K562 (cell line): ENCODE data around the gene ENOX2. TPM values are rescaled to one million over a fixed set of nuclear protein-coding genes. Genes with fewer than 3 reads are reported as not detected.

Source experiments
- ATAC-seq: fragments of 200-7000 bp; cut with Tn5 transposase; 3 replicates; pipeline ENCODE4 v1.9.1; 2020; ENCODE audit warnings: moderate library complexity
- BruUV-seq: library from RNA; stranded (reverse); fragments of 400-500 nt; replicated peaks from 2 replicates; lab custom pipeline; 2021; lab: Mats Ljungman, UMichigan
- CTCF ChIA-PET: fragments of 300-600 bp; formaldehyde crosslinking; extraction: SDS; loops from one replicate; lab custom pipeline; 2021; ENCODE audit warnings: low intra/inter-chr PET ratio; lab: Yijun Ruan, JAX
- POLR2A ChIA-PET: fragments of 300-600, 350-650 bp; sonication (Branson Sonifier 250); formaldehyde crosslinking; extraction: SDS; loops from one replicate; lab custom pipeline; 2021; ENCODE audit warnings: antibody characterized with exemption, inconsistent platforms; lab: Yijun Ruan, JAX
- DNase-seq, 4 experiments: peaks; one replicate each; pipeline versions ENCODE4 v3.0.0 to v3.0.0-alpha.2; 2011 to 2018; ENCODE audit warnings: low spot score in 3 of 4, mixed read lengths in 3 of 4; ENCODE audit errors: extremely low read depth in 1 of 4
- FAIRE-seq: peaks from 2 replicates; lab custom pipeline; 2011; peaks lifted over from hg19 to GRCh38; lab: Jason Lieb, UNC
- H2AFZ ChIP-seq: 2 replicates; pipeline ENCODE4 v1.6.0; 2011; ENCODE audit warnings: low read depth, low read length, control low read depth, inconsistent platforms
- H3K27ac ChIP-seq: fragments of 200-600 bp; 3 replicates; pipeline ENCODE4 v1.8.0; 2011; ENCODE audit warnings: low read depth, mild to moderate bottlenecking, control low read depth, inconsistent platforms, low read length, moderate library complexity, mixed read lengths; ENCODE audit errors: extremely low read depth
- H3K27me3 ChIP-seq, 2 experiments: fragments of 300-600 bp in 1 of 2; 2 replicates in 1 of 2; 3 replicates in 1 of 2; pipeline versions ENCODE4 v1.6.0 to v1.8.0; 2011; ENCODE audit warnings: inconsistent platforms in 2 of 2, low read length in 2 of 2, mild to moderate bottlenecking in 1 of 2, mixed read lengths in 1 of 2, moderate library complexity in 1 of 2; ENCODE audit not compliant: control insufficient read depth in 2 of 2, insufficient read depth in 2 of 2
- H3K36me3 ChIP-seq: fragments of 300-600 bp; 3 replicates; pipeline ENCODE4 v1.8.0; 2011; ENCODE audit warnings: mild to moderate bottlenecking, low read length, inconsistent platforms; ENCODE audit not compliant: control insufficient read depth, insufficient read depth
- H3K4me1 ChIP-seq, 2 experiments: fragments of 200-600 bp in 1 of 2; replicated peaks in 1 of 2; 2 replicates in 1 of 2; 3 replicates in 1 of 2; pipeline versions ENCODE4 v1.5.1 to v1.8.0; 2011; ENCODE audit warnings: inconsistent platforms in 2 of 2, low read length in 2 of 2, mild to moderate bottlenecking in 1 of 2, mixed read lengths in 1 of 2, moderate library complexity in 1 of 2; ENCODE audit not compliant: control insufficient read depth in 2 of 2, insufficient read depth in 2 of 2
- H3K4me2 ChIP-seq: 2 replicates; pipeline ENCODE4 v1.6.1; 2011; ENCODE audit warnings: low read length, control low read depth, inconsistent platforms, mixed read lengths; ENCODE audit not compliant: insufficient read depth
- H3K4me3 ChIP-seq: fragments of 200-600 bp; sonication (generic), shearing (Covaris generic); 2 replicates; pipeline ENCODE4 v1.5.1; 2016; ENCODE audit warnings: control low read depth, inconsistent platforms
- H3K79me2 ChIP-seq: fragments of 200-600 bp; 3 replicates; pipeline ENCODE4 v1.8.0; 2011; ENCODE audit warnings: low read length, inconsistent platforms; ENCODE audit not compliant: control insufficient read depth, insufficient read depth
- H3K9ac ChIP-seq, 2 experiments: 2 replicates each; pipeline versions ENCODE4 v1.6.0 to v1.6.1; 2011; ENCODE audit warnings: low read depth in 2 of 2, low read length in 2 of 2, control low read depth in 1 of 2, inconsistent platforms in 1 of 2, mild to moderate bottlenecking in 1 of 2, mixed read lengths in 1 of 2; ENCODE audit not compliant: insufficient read depth in 1 of 2
- H3K9me1 ChIP-seq: one replicate; pipeline ENCODE4 v1.6.0; 2011; ENCODE audit warnings: inconsistent platforms, mild to moderate bottlenecking, low read length, moderate library complexity; ENCODE audit not compliant: control insufficient read depth, insufficient read depth
- H3K9me3 ChIP-seq: replicated peaks from 2 replicates; pipeline ENCODE4 v1.5.1; 2011; ENCODE audit warnings: low read depth, low read length, inconsistent platforms; ENCODE audit not compliant: control insufficient read depth, insufficient read depth
- H4K20me1 ChIP-seq: replicated peaks from 2 replicates; pipeline ENCODE4 v1.6.1; 2011; ENCODE audit warnings: low read length, inconsistent platforms, mixed read lengths; ENCODE audit not compliant: control insufficient read depth, insufficient read depth
- CEBPG ChIP-seq, 3 experiments: fragments of 200-800 bp in 1 of 3; sonication (Bioruptor generic) in 1 of 3; sonication (generic) in 1 of 3; formaldehyde crosslinking in 1 of 3; IDR thresholded peaks in 2 of 3; conservative IDR thresholded peaks in 1 of 3; 2 replicates each; pipeline versions ENCODE4 v1.6.1 to v1.8.0; 2016 to 2022; ENCODE audit warnings: missing compliant biosample characterization in 2 of 3, missing genetic modification characterization in 2 of 3, mild to moderate bottlenecking in 1 of 3, missing genetic modification reagents in 1 of 3
- FIP1L1 ChIP-seq: fragments of 200-400 bp; formaldehyde crosslinking; IDR thresholded peaks from 2 replicates; pipeline ENCODE4 v1.6.1; 2018; ENCODE audit warnings: mild to moderate bottlenecking, low read depth, low read length; ENCODE audit not compliant: poor library complexity, severe bottlenecking
- MEIS2 ChIP-seq: fragments of 450-650 bp; IDR thresholded peaks from 2 replicates; pipeline ENCODE4 v1.6.1; 2014; ENCODE audit warnings: mild to moderate bottlenecking; ENCODE audit not compliant: partially characterized antibody
- SAFB ChIP-seq: fragments of 200-400 bp; formaldehyde crosslinking; IDR thresholded peaks from 2 replicates; pipeline ENCODE4 v1.6.1; 2017; ENCODE audit warnings: low read depth, low read length, borderline replicate concordance
- SETDB1 ChIP-seq: IDR thresholded peaks from one replicate; pipeline ENCODE4 v1.6.1; 2012; ENCODE audit warnings: low read length, control low read depth, inconsistent platforms
- TFAM ChIP-seq: fragments of 250-450 bp; sonication (Bioruptor Pico); conservative IDR thresholded peaks from 2 replicates; pipeline ENCODE4 v1.5.0; 2021; ENCODE audit warnings: mild to moderate bottlenecking, moderate library complexity
- TSC22D4 ChIP-seq: fragments of 450-650 bp; IDR thresholded peaks from 2 replicates; pipeline ENCODE4 v1.6.1; 2016; ENCODE audit warnings: missing genetic modification characterization, missing biosample characterization, control low read depth
- ZNF589 ChIP-seq: fragments of 200-800 bp; sonication (Bioruptor generic); IDR thresholded peaks from 2 replicates; pipeline ENCODE4 v1.6.1; 2016; ENCODE audit warnings: low read depth, missing genetic modification characterization, missing compliant biosample characterization
- ZNF699 ChIP-seq: fragments of 250-450 bp; sonication (Bioruptor Pico); IDR thresholded peaks from 2 replicates; pipeline ENCODE4 v1.8.0; 2021; ENCODE audit warnings: mild to moderate bottlenecking, moderate library complexity; ENCODE audit not compliant: insufficient replicate concordance
- WGBS: fragments of 100-300 bp; shearing (Covaris generic); methylation state at CpG from one replicate; pipeline ENCODE4 v1.1.6; 2016; ENCODE audit warnings: low coverage, mixed read lengths; ENCODE audit not compliant: insufficient coverage; ENCODE audit errors: missing lambda C conversion rate; 5-methylcytosine and 5-hydroxymethylcytosine counted together
- in situ Hi-C: fragments of 300-500 bp; cut with MboI; formaldehyde crosslinking; loops from 4 replicates; pipeline ENCODE4 v1.15.0; 2018; ENCODE audit warnings: inconsistent platforms, mixed read lengths
- intact Hi-C: fragments of 100-400 bp; cut with micrococcal nuclease; formaldehyde crosslinking; loops from 2 replicates; pipeline ENCODE4 v1.14.2; 2022
- polyA plus RNA-seq, 8 experiments: library from polyadenylated mRNA; depleted of rRNA in 4 of 8; stranded (reverse) in 5 of 8; unstranded in 3 of 8; fragments of >200 nt; fragmentation: Nextera tagmentation in 2 of 8; fragmentation: Illumina TruSeq in 1 of 8; extraction: Ambion mirVana in 2 of 8; extraction: Trizol in 1 of 8; gene quantifications; 2 replicates each; pipeline versions ENCODE4 v1.2.1 to v1.2.3, GENCODE V29; 2011 to 2014; ENCODE audit warnings: inconsistent platforms in 1 of 8, missing spikeins in 1 of 8
- total RNA-seq, 7 experiments: library from RNA; depleted of rRNA in 6 of 7; stranded (reverse); fragments of >200 nt in 6 of 7; fragmentation: Illumina TruSeq in 2 of 7; extraction: Trizol in 2 of 7; gene quantifications; 2 replicates each; pipeline versions ENCODE4 v1.2.1 to v1.2.3, GENCODE V29; 2011 to 2021; ENCODE audit warnings: low replicate concordance in 1 of 7
- TF ChIP-seq, protein P1 (sequence below): sonication (generic); formaldehyde crosslinking; IDR thresholded peaks from 2 replicates; pipeline ENCODE4 v1.5.0; 2020; ENCODE audit warnings: missing genetic modification reagents
- TF ChIP-seq, protein P2 (sequence below): fragments of 250-450 bp; sonication (Bioruptor Pico); IDR thresholded peaks from 2 replicates; pipeline ENCODE4 v1.5.0; 2021
- TF ChIP-seq, protein P3 (sequence below): IDR thresholded peaks from 2 replicates; pipeline ENCODE4 v1.6.1; 2014; ENCODE audit warnings: antibody characterized with exemption
- TF ChIP-seq, protein P4 (sequence below): fragments of 250-450 bp; sonication (Bioruptor Pico); IDR thresholded peaks from 2 replicates; pipeline ENCODE4 v1.5.0; 2020; ENCODE audit warnings: mild to moderate bottlenecking, borderline replicate concordance

ENOX2 gene
- total and polyA plus RNA-seq, 9 of the 15 experiments (the other 6 are each of a cell fraction or from before 2014, with no cell fraction given), result 6.1 to 24.0 (median 13.8) TPM

DNA sequence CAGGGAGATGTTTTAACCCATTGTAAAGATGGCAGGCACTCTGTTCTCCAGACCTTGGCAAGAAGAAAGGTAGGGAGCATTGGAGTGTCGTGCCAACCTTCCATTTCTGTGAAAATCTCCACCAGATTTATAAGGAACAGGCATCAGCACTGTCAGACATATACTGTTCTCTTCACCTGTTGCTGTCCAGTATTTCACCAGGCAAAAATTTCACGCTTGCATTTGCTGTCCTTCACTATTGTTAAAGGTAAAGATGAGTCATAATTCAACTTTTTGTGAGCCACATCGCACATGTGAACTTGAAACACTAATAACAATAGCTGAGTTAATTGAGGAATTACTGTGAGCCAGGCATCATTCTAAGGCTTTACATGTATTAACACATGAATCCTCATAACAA lies 203.4 kb downstream of the ENOX2 start:
- H3K4me2 ChIP-seq, result no peak overlapping the region
- 46% methylated on average over 3 of the region's 3 CpGs for whole genome bisulfite sequencing
- no peaks in the 10 kb centered on the region for H3K79me2 ChIP-seq
- ATAC-seq (no peak), FAIRE-seq (no peak), DNase-seq (no peak)
- H4K20me1 ChIP-seq, result no peaks in the 10 kb centered on the region
- peaks cover 0 to 19% of the 10 kb centered on the region in 2 experiments; a peak in 2 of 5 replicates for H3K4me1 ChIP-seq
- intact Hi-C loops (no loop called here), in situ Hi-C loops (no loop called here)
- ChIA-PET POLR2A (no interaction called here), CTCF (no interaction called here)
- H3K9me3 ChIP-seq, result no peaks in the 10 kb centered on the region
- H2AFZ ChIP-seq, result no peak overlapping the region
- no peak overlapping the region for H3K4me3 ChIP-seq
- no peaks in the 10 kb centered on the region for H3K9me1 ChIP-seq
- BruUV-seq, result no TSS peak
- no peaks in the 10 kb centered on the region for H3K36me3 ChIP-seq
- no peak overlapping the region for H3K27ac ChIP-seq
- no peaks in the 10 kb centered on the region for H3K27me3 ChIP-seq
- no peak overlapping the region for H3K9ac ChIP-seq
- TF ChIP-seq, protein P1, sequence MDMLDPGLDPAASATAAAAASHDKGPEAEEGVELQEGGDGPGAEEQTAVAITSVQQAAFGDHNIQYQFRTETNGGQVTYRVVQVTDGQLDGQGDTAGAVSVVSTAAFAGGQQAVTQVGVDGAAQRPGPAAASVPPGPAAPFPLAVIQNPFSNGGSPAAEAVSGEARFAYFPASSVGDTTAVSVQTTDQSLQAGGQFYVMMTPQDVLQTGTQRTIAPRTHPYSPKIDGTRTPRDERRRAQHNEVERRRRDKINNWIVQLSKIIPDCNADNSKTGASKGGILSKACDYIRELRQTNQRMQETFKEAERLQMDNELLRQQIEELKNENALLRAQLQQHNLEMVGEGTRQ (CRISPR knock-in tag), result no peak
- TF ChIP-seq MEIS2 (no peak), ZNF589 (CRISPR knock-in tag) (no peak), TFAM (no peak), FIP1L1 (no peak), ZNF699 (CRISPR knock-in tag) (no peak), SAFB (no peak), TSC22D4 (tag) (no peak), SETDB1 (no peak), CEBPG (CRISPR knock-in tag; IDR thresholded peaks at IDR 0.05) (no peak), CEBPG (tag; conservative IDR thresholded peaks at IDR 0.05 in 1 of 2, IDR thresholded peaks at IDR 0.05 in 1 of 2) (no peak)
- TF ChIP-seq, protein P2, sequence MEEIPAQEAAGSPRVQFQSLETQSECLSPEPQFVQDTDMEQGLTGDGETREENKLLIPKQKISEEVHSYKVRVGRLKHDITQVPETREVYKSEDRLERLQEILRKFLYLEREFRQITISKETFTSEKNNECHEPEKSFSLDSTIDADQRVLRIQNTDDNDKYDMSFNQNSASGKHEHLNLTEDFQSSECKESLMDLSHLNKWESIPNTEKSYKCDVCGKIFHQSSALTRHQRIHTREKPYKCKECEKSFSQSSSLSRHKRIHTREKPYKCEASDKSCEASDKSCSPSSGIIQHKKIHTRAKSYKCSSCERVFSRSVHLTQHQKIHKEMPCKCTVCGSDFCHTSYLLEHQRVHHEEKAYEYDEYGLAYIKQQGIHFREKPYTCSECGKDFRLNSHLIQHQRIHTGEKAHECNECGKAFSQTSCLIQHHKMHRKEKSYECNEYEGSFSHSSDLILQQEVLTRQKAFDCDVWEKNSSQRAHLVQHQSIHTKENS (CRISPR knock-in tag), result no peak
- TF ChIP-seq, protein P3, sequence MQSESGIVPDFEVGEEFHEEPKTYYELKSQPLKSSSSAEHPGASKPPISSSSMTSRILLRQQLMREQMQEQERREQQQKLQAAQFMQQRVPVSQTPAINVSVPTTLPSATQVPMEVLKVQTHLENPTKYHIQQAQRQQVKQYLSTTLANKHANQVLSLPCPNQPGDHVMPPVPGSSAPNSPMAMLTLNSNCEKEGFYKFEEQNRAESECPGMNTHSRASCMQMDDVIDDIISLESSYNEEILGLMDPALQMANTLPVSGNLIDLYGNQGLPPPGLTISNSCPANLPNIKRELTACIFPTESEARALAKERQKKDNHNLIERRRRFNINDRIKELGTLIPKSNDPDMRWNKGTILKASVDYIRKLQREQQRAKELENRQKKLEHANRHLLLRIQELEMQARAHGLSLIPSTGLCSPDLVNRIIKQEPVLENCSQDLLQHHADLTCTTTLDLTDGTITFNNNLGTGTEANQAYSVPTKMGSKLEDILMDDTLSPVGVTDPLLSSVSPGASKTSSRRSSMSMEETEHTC, result no peak
- TF ChIP-seq, protein P4, sequence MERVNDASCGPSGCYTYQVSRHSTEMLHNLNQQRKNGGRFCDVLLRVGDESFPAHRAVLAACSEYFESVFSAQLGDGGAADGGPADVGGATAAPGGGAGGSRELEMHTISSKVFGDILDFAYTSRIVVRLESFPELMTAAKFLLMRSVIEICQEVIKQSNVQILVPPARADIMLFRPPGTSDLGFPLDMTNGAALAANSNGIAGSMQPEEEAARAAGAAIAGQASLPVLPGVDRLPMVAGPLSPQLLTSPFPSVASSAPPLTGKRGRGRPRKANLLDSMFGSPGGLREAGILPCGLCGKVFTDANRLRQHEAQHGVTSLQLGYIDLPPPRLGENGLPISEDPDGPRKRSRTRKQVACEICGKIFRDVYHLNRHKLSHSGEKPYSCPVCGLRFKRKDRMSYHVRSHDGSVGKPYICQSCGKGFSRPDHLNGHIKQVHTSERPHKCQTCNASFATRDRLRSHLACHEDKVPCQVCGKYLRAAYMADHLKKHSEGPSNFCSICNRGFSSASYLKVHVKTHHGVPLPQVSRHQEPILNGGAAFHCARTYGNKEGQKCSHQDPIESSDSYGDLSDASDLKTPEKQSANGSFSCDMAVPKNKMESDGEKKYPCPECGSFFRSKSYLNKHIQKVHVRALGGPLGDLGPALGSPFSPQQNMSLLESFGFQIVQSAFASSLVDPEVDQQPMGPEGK (CRISPR knock-in tag), result no peak
